AG04450 (cell line): ENCODE data around the gene STARD13. TPM values are rescaled to one million over a fixed set of nuclear protein-coding genes. Genes with fewer than 3 reads are reported as not detected.

Experiments used
- CTCF ChIA-PET: fragments of 300-600, 350-600 bp; formaldehyde crosslinking; extraction: SDS; loops from one replicate; lab custom pipeline; 2022; ENCODE audit warnings: antibody characterized with exemption, inconsistent platforms; lab: Charles Lee
- POLR2A ChIA-PET: fragments of 350-600 bp; formaldehyde crosslinking; extraction: SDS; loops from one replicate; lab custom pipeline; 2021; ENCODE audit warnings: antibody characterized with exemption, inconsistent platforms; lab: Yijun Ruan, JAX
- DNase-seq: peaks from one replicate; pipeline ENCODE4 v3.0.0-alpha.2; 2011; ENCODE audit warnings: low read depth, low spot score
- H3K27ac ChIP-seq: one replicate; pipeline ENCODE4 v1.5.1; 2012; ENCODE audit warnings: low read depth, low read length, control low read depth
- H3K27me3 ChIP-seq: one replicate; pipeline ENCODE4 v1.6.0; 2012; ENCODE audit warnings: low read length; ENCODE audit not compliant: control insufficient read depth, insufficient read depth
- H3K4me3 ChIP-seq: 2 replicates; pipeline ENCODE4 v1.5.1; 2011; ENCODE audit warnings: mild to moderate bottlenecking, low read depth, low read length, control low read depth
- H3K9me3 ChIP-seq: 2 replicates; pipeline ENCODE4 v1.5.1; 2012; ENCODE audit warnings: low read length; ENCODE audit not compliant: control insufficient read depth, insufficient read depth
- CTCF ChIP-seq: IDR thresholded peaks from 2 replicates; pipeline ENCODE4 v1.5.1; 2011; ENCODE audit warnings: low read depth, low read length, control low read depth, inconsistent platforms
- polyA plus RNA-seq: library from polyadenylated mRNA; depleted of rRNA; stranded (reverse); fragments of >200 nt; gene quantifications from 2 replicates; pipeline ENCODE4 v1.2.3, GENCODE V29; 2011

STARD13 gene
- polyA plus RNA-seq, 1 experiment, result 27.7 TPM

- DNase-seq, result no peak
- no peak for TF ChIP-seq CTCF
- Histone ChIP-seq H3K27ac (no peak overlapping the region), H3K9me3 (no peaks in the 10 kb centered on the region), H3K4me3 (no peak overlapping the region), H3K27me3 (no peaks in the 10 kb centered on the region)
- ChIA-PET CTCF (interaction anchor here (1.1 kb wide), 1 partner anchor 387 kb away, joined by 3 read pairs; no protein-coding TSS in a partner anchor), POLR2A (no interaction called here)
Observed at GRCh38 chr13:33100886-33101285, 184.7 kb downstream of the STARD13 start.

- Histone ChIP-seq H3K9me3 (no peaks in the 10 kb centered on the region), H3K27me3 (no peaks in the 10 kb centered on the region), H3K4me3 (no peak overlapping the region), H3K27ac (no peak overlapping the region)
- no peak for TF ChIP-seq CTCF
- ChIA-PET POLR2A (no interaction called here), CTCF (interaction anchor here (1.1 kb wide), 1 partner anchor 388 kb away, joined by 3 read pairs; no protein-coding TSS in a partner anchor)
- DNase-seq, result no peak
Observed at GRCh38 chr13:33099860-33100259, 185.7 kb downstream of the STARD13 start.

GRCh38 chr13:33096886-33097605 is 188.5 kb downstream of the STARD13 start:
- H3K27me3 ChIP-seq, result no peaks in the 10 kb centered on the region
- ChIA-PET POLR2A (no interaction called here), CTCF (interaction anchor here (0.6 kb wide), 1 partner anchor 9 kb away, joined by 4 read pairs; no protein-coding TSS in a partner anchor)
- no peaks in the 10 kb centered on the region for H3K9me3 ChIP-seq
- no peak overlapping the region for H3K4me3 ChIP-seq
- no peak for DNase-seq
- no peak for TF ChIP-seq CTCF
- H3K27ac ChIP-seq, result no peak overlapping the region

- POLR2A ChIA-PET, result no interaction called here
- TF ChIP-seq CTCF, result no peak
- H3K27me3 ChIP-seq, result no peaks in the 10 kb centered on the region
- no peak overlapping the region for H3K4me3 ChIP-seq
- CTCF ChIA-PET, result no interaction called here
- DNase-seq, result no peak
- no peaks in the 10 kb centered on the region for H3K9me3 ChIP-seq
- H3K27ac ChIP-seq, result no peak overlapping the region
Observed at GRCh38 chr13:33092073-33092987, 193.2 kb downstream of the STARD13 start.

GRCh38 chr13:33091415-33091774 is 194.2 kb downstream of the STARD13 start:
- ChIA-PET POLR2A (no interaction called here), CTCF (no interaction called here)
- no peaks in the 10 kb centered on the region for H3K9me3 ChIP-seq
- H3K4me3 ChIP-seq, result no peak overlapping the region
- TF ChIP-seq CTCF, result no peak
- no peaks in the 10 kb centered on the region for H3K27me3 ChIP-seq
- no peak overlapping the region for H3K27ac ChIP-seq
- DNase-seq, result no peak
